ENCODE data around the gene C19orf25. TPM values are rescaled to one million over a fixed set of nuclear protein-coding genes. Genes with fewer than 3 reads are reported as not detected.

Gene C19orf25
- total RNA-seq, 2 donors from 2014 or later = 19.1 to 22.3 TPM

DNA sequence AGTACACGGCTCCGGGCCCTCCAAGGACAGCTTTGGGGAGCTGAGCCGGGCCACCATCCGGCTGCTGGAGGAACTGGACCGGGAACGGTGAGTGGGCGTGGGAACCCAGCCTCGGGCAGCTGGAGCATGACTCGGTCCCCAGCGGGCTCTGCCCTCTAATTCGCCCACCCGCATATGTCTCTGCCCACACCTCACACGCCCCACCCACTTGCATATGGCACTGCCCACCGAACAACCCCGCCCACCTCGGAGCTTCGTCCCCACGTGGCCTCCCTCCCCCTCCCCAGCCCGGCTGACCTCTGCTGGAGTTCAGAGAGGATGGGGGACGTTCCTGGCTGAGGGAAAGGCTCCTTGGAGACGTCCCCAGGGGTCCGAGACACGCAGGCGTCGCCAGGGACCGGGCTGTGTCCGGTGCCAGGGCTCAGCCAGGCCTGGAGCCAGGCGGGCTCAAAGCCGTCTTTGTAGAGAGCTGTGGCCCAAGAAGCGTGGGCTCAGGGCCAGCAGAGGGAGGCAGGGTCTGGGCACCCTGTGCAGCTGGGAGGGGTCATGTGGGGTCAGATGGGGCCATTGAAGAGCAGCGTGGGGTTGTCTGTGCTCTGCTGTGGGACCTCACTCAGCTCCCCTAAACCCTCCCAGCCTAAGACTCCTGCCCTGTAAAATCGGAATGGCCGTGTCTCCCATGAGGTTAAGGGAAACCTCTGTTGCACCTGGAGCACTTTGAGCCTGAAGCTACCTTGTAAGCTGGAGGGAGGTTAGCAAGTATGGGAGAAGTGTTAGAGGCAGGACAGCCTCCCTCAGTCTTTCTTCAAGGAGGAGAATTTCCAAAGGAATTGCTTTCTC, 25.3 kb downstream of the C19orf25 start:
- Histone ChIP-seq H3K36me3 (no peaks in the 10 kb centered on the region), H3K27ac (no peak overlapping the region), H3K9me3 (no peaks in the 10 kb centered on the region), H3K4me3 (no peak overlapping the region), H3K4me1 (peaks cover 0 to 41% of the 10 kb centered on the region in 2 donors), H3K27me3 (peaks cover 13 to 52% of the 10 kb centered on the region in 2 donors)
- TF ChIP-seq, protein P1, sequence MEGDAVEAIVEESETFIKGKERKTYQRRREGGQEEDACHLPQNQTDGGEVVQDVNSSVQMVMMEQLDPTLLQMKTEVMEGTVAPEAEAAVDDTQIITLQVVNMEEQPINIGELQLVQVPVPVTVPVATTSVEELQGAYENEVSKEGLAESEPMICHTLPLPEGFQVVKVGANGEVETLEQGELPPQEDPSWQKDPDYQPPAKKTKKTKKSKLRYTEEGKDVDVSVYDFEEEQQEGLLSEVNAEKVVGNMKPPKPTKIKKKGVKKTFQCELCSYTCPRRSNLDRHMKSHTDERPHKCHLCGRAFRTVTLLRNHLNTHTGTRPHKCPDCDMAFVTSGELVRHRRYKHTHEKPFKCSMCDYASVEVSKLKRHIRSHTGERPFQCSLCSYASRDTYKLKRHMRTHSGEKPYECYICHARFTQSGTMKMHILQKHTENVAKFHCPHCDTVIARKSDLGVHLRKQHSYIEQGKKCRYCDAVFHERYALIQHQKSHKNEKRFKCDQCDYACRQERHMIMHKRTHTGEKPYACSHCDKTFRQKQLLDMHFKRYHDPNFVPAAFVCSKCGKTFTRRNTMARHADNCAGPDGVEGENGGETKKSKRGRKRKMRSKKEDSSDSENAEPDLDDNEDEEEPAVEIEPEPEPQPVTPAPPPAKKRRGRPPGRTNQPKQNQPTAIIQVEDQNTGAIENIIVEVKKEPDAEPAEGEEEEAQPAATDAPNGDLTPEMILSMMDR (IDR thresholded peaks at IDR 0.05) = no peak
- no peak for DNase-seq (ENCODE audit: low spot score)

DNA sequence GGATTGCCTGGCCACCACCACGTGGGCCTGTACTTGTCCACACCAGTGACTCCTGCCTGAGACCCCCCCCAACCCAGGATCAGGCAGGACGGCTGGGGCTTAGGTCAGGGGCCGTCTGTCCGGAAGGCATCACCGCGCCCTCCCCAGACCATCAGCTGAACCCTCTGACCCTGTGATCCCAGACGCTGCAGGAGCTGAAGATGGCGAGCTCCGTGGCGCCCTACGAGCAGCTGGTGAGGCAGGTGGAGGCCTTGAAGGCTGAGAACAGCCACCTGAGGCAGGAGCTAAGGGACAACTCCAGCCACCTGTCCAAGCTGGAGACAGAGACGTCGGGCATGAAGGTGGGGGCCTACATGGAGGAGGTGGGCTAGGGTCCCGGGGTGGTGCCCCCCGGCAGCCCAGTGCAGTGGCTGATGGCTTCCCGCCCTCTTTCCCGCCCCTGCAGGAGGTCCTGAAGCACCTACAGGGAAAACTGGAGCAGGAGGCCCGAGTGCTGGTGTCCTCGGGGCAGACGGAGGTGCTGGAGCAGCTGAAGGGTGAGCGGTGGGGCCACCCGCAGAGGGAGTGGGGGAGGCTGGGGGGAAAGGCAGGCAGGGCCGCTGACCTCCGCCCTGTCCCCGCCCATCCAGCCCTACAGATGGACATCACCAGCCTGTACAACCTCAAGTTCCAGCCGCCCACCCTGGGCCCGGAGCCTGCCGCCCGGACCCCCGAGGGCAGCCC, 26.1 kb downstream of the C19orf25 start:
- Histone ChIP-seq H3K27me3 (peaks cover 13 to 54% of the 10 kb centered on the region in 2 donors), H3K4me3 (no peak overlapping the region), H3K9me3 (no peaks in the 10 kb centered on the region), H3K4me1 (peaks cover 0 to 41% of the 10 kb centered on the region in 2 donors), H3K27ac (no peak overlapping the region), H3K36me3 (no peaks in the 10 kb centered on the region)
- TF ChIP-seq, protein P1 (IDR thresholded peaks at IDR 0.05) = no peak
- no peak for DNase-seq (ENCODE audit: low spot score)

DNA sequence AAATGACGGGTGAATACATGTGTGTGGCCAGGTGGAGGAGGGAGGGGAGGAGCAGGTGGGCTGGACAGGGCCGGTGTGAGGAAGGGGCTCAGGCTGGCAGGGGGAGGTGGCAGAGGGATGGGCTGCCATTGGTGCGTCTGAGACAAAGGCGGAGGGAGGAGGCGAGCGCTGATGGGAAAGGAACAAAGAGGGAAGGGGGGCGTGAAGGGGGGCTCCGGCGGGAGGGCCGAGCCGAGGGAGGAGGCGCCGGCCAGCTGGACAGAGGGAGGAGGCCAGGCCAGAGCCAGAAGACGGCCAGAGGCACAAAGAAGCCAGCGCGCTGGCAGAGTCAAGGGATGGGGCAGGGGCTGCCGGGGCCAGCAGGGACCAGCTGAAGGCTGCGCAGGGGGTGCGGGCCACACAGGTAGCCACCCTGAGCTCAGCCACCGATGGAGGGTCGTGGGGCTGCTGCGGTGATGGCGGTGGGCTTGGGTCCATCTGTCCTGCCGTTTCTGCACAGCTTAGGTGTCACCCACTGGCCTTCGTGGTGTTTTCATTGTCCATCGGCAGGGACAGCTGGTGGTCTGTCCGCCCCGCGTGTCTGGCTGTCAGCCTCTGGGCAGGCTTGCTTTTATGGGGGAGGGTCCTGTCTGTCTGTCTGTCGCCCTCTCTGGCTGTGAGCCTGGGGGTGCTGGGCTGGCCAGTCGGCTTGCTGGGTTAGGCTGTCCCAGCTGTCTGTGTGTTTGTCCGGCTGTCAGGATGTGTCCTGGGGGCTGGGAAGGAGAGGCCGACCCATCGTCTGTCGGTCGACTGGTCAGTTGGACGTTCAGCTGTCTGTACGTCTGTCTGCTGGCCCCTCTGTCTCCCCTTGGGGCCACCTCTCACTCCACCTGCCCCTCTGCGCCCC, 26.9 kb downstream of the C19orf25 start:
- TF ChIP-seq, protein P1 (IDR thresholded peaks at IDR 0.05) = no peak
- Histone ChIP-seq H3K27me3 (peaks cover 20 to 62% of the 10 kb centered on the region in 2 donors), H3K4me3 (no peak overlapping the region), H3K9me3 (no peaks in the 10 kb centered on the region), H3K4me1 (peaks cover 0 to 41% of the 10 kb centered on the region in 2 donors), H3K36me3 (no peaks in the 10 kb centered on the region), H3K27ac (no peak overlapping the region)
- DNase-seq (ENCODE audit: low spot score) = no peak

DNA sequence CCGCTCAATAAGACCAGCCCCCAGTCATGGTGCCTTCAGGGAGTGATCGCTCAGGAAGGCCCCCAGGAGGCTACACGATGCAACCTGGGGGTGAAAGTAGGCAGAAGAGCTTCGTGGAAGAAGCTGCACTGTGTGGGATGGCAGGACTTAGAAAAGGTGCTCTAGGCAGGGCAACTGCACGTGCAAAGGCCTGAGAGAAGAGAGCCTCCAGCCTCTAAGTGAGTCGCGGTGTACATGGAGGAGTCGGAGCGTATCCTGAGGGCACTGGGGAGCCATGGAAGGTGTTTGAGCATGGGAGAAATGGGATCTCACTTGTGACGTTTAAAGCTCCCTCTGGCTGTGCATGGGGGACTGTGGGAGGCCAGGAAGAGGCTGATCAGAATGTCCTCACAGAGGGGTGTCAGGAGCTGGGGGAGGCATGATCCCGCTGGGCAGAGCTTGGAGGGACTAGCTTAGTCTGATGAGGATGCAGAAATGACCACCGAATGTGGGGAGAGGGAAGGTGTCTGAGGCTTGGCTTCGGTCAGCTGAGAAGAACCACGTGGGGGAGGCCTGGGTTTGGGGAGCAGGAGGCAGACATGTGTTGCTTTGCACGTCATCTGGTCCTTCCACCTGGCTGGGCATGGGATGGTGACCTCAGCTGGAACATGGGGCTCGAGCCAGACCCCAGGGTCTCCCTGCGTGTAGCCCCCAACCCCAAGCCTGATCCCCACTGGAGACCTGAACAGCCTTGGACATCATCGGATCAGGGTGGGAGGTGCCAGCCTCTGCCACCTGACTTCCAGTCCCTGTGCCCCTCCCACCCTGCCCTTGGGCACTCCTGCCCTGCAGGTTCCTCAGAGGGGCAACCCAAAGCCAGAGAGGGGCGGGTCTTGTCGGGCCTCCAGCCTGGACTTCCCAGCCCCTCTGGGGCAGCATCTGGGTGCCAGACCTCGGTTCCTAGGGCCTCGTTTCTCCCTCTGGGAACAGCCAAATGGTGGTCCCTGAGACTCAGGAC, 28.0 kb downstream of the C19orf25 start:
- H3K27ac ChIP-seq = no peak overlapping the region
- no peaks in the 10 kb centered on the region for H3K36me3 ChIP-seq
- no peak overlapping the region for H3K4me3 ChIP-seq
- DNase-seq (ENCODE audit: low spot score) = no peak
- H3K4me1 ChIP-seq = peaks cover 0 to 41% of the 10 kb centered on the region in 2 donors
- TF ChIP-seq, protein P1 (IDR thresholded peaks at IDR 0.05) = no peak
- peaks cover 27 to 63% of the 10 kb centered on the region in 2 donors for H3K27me3 ChIP-seq
- H3K9me3 ChIP-seq = no peaks in the 10 kb centered on the region
